Activated CD4-positive, alpha-beta T cell treated with anti-CD3 and anti-CD28 coated beads, Interleukin-2, Interleukin-4, amounts not matched to agents 100 ng/mL and 50 ng/mL, durations not matched to agents 16 hours and 8 hours (primary cell): Measurements from ENCODE around the gene MAB21L2.

Source experiments
- DNase-seq: peaks from one replicate; pipeline ENCODE4 v3.0.0-alpha.2; 2020; ENCODE audit warnings: low spot score

MAB21L2 gene

GRCh38 chr4:150619042-150619441, 37.1 kb downstream of the MAB21L2 start:
- DNase-seq, result no peak

DNA sequence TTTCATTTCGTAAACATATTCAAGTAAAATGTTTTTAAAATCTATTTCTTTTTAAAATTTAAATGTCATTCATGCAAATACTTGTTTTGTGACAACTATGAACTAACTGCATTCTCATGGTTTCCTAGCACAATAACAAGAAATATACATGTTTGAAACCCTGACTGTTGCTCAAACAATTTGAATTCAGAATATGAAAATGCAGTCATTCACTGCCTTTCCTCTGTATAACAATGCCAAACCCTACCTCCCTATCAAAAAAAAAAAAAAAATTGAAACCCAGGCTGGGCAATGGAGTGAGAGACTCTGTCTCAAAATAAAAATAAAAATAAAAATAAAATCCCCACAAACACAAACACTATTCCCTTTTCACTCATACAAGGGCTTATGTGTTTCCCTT, 42.1 kb downstream of the MAB21L2 start:
- DNase-seq, result no peak

DNA sequence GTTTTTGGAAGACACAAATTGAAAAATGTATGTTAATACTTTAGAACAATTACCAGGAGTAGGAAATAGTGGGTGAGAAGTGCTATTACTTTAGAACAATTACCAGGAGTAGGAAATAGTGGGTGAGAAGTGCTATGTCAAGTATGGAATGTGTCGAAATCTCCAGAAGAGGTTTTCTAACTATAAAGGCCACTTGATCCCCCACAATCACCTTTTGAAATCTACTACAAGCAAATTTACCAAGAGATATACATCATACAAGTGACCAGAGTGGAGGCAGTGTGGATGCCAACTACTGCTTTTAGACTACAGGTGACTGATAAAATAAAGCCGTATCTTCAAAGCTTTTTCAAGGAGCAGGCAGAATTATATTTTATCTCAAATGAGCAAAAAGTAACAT, 43.1 kb downstream of the MAB21L2 start:
- no peak for DNase-seq

- DNase-seq, result no peak
Measured at GRCh38 chr4:150628073-150628472, 46.1 kb downstream of the MAB21L2 start.

DNA sequence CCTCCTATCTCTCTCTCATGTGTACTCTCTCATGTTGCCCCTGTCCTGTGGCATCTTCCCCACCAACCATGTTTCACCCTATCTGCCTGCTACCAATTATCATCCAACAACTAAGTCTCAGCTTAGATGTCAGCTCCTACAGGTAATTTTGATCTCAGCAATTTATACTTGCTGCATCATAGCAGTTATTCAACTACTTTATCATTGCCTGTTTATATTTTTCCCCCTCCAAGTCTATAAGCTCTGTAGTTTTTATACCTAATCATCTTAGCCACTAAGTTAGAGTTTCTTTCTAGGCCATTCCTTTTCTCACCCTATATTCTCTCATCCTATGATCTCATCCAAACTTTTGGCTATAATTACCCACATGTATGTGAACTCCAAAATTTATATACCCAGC, 50.7 kb downstream of the MAB21L2 start:
- DNase-seq, result no peak
